ENCODE measurements around the gene NEDD9.

NEDD9 gene

DNA sequence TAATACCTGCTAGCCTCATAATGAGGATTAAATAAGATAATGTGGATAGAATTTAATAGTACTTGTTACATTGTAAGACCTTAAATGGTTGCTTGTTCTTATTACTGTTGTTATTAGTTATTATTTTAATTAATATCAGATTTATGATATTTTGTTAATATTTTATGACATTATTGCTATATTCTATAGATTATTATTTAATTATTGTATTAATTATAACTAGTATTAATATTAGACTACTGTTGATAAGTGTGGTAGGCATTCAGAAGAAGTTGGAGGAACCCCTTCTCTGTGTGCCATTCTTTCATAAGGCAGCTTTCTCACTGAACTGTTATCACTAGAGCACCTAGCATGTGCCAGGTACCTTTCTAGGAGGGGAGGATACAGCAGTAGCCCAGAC, 2.6 kb upstream of the NEDD9 start:
- no peak for DNase-seq (ENCODE audit: low read depth)
- no peak overlapping the region for H3K4me3 ChIP-seq (ENCODE audit: low read depth, low read length)
- TF ChIP-seq, protein P1, sequence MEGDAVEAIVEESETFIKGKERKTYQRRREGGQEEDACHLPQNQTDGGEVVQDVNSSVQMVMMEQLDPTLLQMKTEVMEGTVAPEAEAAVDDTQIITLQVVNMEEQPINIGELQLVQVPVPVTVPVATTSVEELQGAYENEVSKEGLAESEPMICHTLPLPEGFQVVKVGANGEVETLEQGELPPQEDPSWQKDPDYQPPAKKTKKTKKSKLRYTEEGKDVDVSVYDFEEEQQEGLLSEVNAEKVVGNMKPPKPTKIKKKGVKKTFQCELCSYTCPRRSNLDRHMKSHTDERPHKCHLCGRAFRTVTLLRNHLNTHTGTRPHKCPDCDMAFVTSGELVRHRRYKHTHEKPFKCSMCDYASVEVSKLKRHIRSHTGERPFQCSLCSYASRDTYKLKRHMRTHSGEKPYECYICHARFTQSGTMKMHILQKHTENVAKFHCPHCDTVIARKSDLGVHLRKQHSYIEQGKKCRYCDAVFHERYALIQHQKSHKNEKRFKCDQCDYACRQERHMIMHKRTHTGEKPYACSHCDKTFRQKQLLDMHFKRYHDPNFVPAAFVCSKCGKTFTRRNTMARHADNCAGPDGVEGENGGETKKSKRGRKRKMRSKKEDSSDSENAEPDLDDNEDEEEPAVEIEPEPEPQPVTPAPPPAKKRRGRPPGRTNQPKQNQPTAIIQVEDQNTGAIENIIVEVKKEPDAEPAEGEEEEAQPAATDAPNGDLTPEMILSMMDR (IDR thresholded peaks at IDR 0.05; ENCODE audit: low read depth, low read length), result no peak
- TF ChIP-seq POLR2A (IDR thresholded peaks at IDR 0.05; ENCODE audit: extremely low read depth, insufficient read length) (no peak), MYC (IDR thresholded peaks at IDR 0.05; ENCODE audit: low read depth, low read length) (no peak)
- TF ChIP-seq, protein P2, sequence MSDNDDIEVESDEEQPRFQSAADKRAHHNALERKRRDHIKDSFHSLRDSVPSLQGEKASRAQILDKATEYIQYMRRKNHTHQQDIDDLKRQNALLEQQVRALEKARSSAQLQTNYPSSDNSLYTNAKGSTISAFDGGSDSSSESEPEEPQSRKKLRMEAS (IDR thresholded peaks at IDR 0.05; ENCODE audit: low read depth, low read length), result no peak

DNA sequence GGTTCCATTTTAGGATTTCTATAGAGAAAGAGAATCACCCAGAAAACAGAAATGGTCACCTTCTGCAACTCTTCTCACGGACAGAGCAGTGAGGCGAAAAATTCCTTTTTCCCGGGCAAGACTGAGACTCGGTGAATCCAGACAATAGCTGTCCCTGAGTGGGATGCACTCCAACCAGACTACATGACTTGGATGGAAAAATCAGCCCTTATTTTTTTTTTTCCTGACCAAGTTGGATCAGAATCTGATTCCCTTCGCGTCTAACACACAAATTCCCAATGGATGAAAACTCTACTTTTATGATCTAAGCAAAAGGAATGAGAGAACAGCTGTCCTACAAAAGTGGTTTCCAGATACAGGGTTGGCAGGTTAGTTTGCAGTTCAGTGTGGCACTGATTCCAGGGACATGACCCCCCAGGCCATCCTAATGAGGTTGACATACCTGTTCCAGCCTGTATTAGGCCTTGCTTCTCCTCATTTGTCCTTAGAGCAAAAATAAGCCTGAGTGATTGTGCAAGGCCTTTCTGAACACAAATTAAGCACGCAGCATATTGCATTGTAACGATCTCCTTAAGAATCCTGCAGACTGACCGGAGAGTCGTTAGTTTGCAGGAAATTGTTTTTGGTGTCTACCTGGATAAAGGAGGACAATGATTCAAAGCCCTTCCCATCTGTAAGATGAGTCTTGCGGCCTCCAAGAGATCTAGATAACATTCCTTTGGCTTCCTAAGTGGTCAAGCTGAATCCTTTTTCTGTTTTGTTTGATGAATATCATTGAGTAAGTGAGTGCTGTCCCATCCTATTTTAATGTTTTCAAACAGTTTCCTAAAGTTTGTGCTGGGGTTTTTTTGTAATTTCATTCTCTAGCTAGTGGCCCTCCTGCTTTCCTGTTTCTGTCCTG, 1.5 kb upstream of the NEDD9 start:
- no peak for DNase-seq (ENCODE audit: low read depth)
- H3K4me3 ChIP-seq (ENCODE audit: low read depth, low read length), result no peak overlapping the region
- no peak for TF ChIP-seq POLR2A (IDR thresholded peaks at IDR 0.05; ENCODE audit: extremely low read depth, insufficient read length)
- TF ChIP-seq, protein P1 (IDR thresholded peaks at IDR 0.05; ENCODE audit: low read depth, low read length), result no peak
- no peak for TF ChIP-seq MYC (IDR thresholded peaks at IDR 0.05; ENCODE audit: low read depth, low read length)
- TF ChIP-seq, protein P2 (IDR thresholded peaks at IDR 0.05; ENCODE audit: low read depth, low read length), result no peak

DNA sequence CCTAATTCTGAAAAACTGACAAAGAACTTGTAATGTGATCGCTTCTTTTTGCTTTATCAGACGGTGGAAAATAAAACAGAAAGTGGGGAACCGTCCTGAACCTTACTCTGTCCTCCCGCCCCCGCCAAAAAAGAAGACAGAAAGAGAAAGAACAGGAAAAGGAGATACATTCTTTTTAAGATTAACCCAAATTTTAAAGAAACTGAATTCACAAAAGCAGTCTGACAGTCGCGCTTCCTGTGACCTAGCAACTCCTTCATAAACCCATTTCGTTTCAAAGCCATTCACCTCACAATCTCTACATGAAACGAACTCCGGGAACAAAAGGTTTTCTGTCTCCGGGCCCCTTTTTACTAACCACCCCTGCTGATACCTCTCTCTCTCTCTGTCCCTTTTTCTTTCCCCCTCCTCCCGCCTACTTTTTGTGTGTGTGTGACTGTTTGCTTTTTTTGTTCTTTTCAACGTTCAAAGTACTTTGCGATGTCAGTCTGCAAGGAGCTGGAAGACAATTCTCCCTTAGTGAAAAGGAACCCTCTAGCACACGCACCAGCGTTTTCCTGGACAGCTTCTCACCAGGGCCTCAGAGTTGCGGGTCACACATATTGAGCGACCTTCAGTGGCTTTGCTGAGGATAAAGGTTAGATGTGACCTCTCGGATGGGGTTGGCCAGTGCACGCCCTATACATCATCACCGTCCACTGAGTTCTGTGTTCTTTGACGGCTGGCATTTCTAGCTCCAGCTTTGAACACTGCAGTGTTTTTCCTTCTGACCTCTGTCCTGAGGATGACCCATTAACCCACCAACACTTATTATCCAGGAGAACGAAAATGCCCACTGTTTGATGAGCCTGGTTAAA, 530 bp upstream of the NEDD9 start:
- no peak for DNase-seq (ENCODE audit: low read depth)
- H3K4me3 ChIP-seq (ENCODE audit: low read depth, low read length), result peak overlapping the region; percentile 75
- TF ChIP-seq, protein P1 (IDR thresholded peaks at IDR 0.05; ENCODE audit: low read depth, low read length), result no peak
- TF ChIP-seq POLR2A (IDR thresholded peaks at IDR 0.05; ENCODE audit: extremely low read depth, insufficient read length), result no peak
- TF ChIP-seq MYC (IDR thresholded peaks at IDR 0.05; ENCODE audit: low read depth, low read length), result no peak
- TF ChIP-seq, protein P2 (IDR thresholded peaks at IDR 0.05; ENCODE audit: low read depth, low read length), result no peak

DNA sequence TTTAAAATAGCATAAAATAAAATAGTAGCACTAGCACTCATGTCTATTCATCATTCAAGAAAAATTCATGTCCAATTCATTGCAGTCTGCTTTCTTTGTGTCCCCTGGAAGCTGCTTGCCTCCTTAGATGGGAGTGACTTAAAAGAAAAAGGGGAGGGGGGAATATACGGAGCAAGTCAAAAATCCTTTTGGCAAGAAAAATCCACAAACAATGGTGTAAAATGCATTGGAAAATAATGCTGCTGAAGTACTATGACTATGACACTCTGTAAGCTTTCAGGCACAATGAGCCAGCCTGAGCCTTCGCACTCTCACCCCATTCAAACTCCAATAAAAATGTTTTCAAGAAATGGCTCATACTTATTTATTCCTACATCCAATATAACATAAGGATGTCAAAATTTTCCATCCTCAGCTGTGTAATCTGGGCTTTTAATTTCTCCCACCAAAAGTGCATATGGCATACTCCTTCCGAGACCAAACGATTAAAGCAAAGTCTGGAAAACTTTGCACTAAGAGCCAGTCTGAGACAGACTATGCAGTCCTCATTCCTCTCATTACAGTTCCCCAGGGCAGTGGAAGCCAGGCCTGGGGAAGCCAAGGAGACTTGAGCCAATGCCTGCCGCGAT, 790 bp downstream of the NEDD9 start:
- peak overlapping the region; percentile 78 for H3K4me3 ChIP-seq (ENCODE audit: low read depth, low read length)
- DNase-seq (ENCODE audit: low read depth), result no peak
- TF ChIP-seq, protein P2 (IDR thresholded peaks at IDR 0.05; ENCODE audit: low read depth, low read length), result no peak
- TF ChIP-seq POLR2A (IDR thresholded peaks at IDR 0.05; ENCODE audit: extremely low read depth, insufficient read length) (no peak), MYC (IDR thresholded peaks at IDR 0.05; ENCODE audit: low read depth, low read length) (no peak)

DNA sequence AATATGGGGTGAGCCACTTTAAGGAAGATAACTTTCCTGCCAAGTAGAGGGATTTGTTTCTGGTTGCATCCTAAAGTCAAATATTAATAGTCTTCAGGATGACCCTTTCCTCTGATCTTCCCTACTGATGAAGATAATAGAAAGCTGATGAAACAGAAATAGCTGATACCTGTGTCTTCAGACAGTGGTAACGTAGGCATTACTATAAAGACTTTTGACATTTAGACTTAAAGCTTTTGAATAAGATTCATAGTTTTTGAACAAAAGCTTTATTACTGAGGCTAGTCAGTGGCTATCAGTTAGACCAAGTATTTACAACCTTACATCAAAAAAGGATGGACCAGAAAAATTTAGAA, 1.4 kb downstream of the NEDD9 start:
- no peak for TF ChIP-seq POLR2A (IDR thresholded peaks at IDR 0.05; ENCODE audit: extremely low read depth, insufficient read length)
- no peak for TF ChIP-seq MYC (IDR thresholded peaks at IDR 0.05; ENCODE audit: low read depth, low read length)
- TF ChIP-seq, protein P1 (IDR thresholded peaks at IDR 0.05; ENCODE audit: low read depth, low read length), result no peak
- DNase-seq (ENCODE audit: low read depth), result no peak
- no peak overlapping the region for H3K4me3 ChIP-seq (ENCODE audit: low read depth, low read length)

Data from NB4 (cell line).